ENCODE results near the gene BCO2. TPM values are rescaled to one million over a fixed set of nuclear protein-coding genes. Genes with fewer than 3 reads are reported as not detected.

The BCO2 gene
- total RNA-seq, 1 experiment from 2014 or later = 2.9 TPM

DNA sequence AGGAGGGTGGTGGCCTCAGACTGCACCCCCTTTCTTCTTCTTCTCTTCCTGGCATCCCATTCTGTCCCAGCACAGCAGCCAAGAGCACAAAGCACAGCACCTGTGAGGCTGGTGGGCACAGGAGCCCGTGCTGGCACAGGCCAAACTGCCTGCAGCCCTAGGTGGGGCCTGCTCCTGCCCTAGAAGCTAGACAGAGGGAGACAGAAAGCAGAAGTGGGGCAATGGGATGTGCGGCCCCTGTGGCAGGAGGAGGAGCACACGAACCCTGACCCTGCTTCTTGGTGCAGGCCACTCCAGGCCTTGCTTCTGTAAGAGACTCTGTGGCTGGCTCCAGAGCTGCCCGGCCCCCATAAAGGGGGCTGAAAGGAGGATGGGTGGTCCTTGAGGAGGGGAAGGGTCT lies 47.0 kb downstream of the BCO2 start:
- no peaks in the 10 kb centered on the region for H3K27me3 ChIP-seq (ENCODE audit: low read length)
- no peaks in the 10 kb centered on the region for H3K9me3 ChIP-seq (ENCODE audit: low read length)
- peaks cover 2% of the 10 kb centered on the region; the same call in 1 of the 2 replicates for H4K20me1 ChIP-seq (ENCODE audit: low read length)
- TF ChIP-seq, protein P1, sequence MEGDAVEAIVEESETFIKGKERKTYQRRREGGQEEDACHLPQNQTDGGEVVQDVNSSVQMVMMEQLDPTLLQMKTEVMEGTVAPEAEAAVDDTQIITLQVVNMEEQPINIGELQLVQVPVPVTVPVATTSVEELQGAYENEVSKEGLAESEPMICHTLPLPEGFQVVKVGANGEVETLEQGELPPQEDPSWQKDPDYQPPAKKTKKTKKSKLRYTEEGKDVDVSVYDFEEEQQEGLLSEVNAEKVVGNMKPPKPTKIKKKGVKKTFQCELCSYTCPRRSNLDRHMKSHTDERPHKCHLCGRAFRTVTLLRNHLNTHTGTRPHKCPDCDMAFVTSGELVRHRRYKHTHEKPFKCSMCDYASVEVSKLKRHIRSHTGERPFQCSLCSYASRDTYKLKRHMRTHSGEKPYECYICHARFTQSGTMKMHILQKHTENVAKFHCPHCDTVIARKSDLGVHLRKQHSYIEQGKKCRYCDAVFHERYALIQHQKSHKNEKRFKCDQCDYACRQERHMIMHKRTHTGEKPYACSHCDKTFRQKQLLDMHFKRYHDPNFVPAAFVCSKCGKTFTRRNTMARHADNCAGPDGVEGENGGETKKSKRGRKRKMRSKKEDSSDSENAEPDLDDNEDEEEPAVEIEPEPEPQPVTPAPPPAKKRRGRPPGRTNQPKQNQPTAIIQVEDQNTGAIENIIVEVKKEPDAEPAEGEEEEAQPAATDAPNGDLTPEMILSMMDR (conservative IDR thresholded peaks at IDR 0.05; ENCODE audit: low read depth, low read length) = no peak
- TF ChIP-seq EZH2 (IDR thresholded peaks at IDR 0.05; ENCODE audit: low read length, unreplicated experiment) (no peak), EZH2phosphoT487 (IDR thresholded peaks at IDR 0.05; ENCODE audit: borderline replicate concordance, low read length) (no peak)
- POLR2A ChIA-PET (ENCODE audit: unreplicated experiment) = no interaction called here
- no peak overlapping the region for H3K4me2 ChIP-seq (ENCODE audit: low read length)
- no peak for ATAC-seq
- no peak overlapping the region for H3K27ac ChIP-seq (ENCODE audit: low read length)
- H3K9ac ChIP-seq (ENCODE audit: low read length) = no peak overlapping the region
- intact Hi-C loops (cut with micrococcal nuclease) = no loop called here
- no peak overlapping the region for H2AFZ ChIP-seq (ENCODE audit: low read length)
- no peaks in the 10 kb centered on the region for H3K36me3 ChIP-seq (ENCODE audit: low read depth, low read length)
- H3K79me2 ChIP-seq (ENCODE audit: low read length) = peaks cover 8% of the 10 kb centered on the region
- H3K4me1 ChIP-seq (ENCODE audit: insufficient read depth, low read length) = peaks cover 28% of the 10 kb centered on the region
- no TSS peak for BruUV-seq (replicated peaks)
- no peak for DNase-seq
- H3F3A ChIP-seq (ENCODE audit: low read length, unreplicated experiment) = no peaks in the 10 kb centered on the region
- H3K4me3 ChIP-seq (ENCODE audit: low read length) = no peak overlapping the region
- H3K9me2 ChIP-seq (replicated peaks; ENCODE audit: low read length) = no peaks in the 10 kb centered on the region
- CTCF ChIA-PET = interaction anchor here (0.6 to 3.4 kb wide), 2 partner anchors 58 to 116 kb away, joined by 3 to 60 read pairs; no protein-coding TSS in a partner anchor

DNA sequence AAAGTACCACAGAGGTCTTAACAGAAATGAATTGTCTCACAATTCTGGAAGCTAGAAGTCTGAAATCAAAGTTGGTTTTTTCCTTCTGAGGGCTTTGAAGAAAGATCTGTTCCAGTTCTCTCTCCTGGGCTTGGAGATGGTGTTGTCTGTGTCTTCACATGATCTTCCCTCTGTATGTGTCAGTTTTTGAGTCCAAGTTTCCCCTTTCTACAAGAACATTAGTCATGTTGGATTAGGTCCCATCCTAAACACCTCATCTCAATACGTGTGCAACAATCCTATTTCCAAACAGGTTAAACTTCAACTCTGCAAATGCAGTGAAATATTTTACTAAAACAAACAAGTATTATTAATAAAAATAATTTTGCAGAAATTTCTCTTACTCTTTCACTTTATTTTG lies 47.8 kb downstream of the BCO2 start:
- peak; percentile 65 for DNase-seq
- no peaks in the 10 kb centered on the region for H3K36me3 ChIP-seq (ENCODE audit: low read depth, low read length)

More for the DNA sequence above, 47.8 kb downstream of the BCO2 start:
- Histone ChIP-seq H3K27ac (ENCODE audit: low read length) (no peak overlapping the region), H3K9me3 (ENCODE audit: low read length) (no peaks in the 10 kb centered on the region), H3K27me3 (ENCODE audit: low read length) (no peaks in the 10 kb centered on the region), H3K79me2 (ENCODE audit: low read length) (peaks cover 16% of the 10 kb centered on the region), H3K4me1 (ENCODE audit: insufficient read depth, low read length) (peaks cover 36% of the 10 kb centered on the region), H3K9me2 (replicated peaks; ENCODE audit: low read length) (no peaks in the 10 kb centered on the region), H4K20me1 (ENCODE audit: low read length) (peaks cover 11% of the 10 kb centered on the region; the same call in 1 of the 2 replicates), H3K4me2 (ENCODE audit: low read length) (no peak overlapping the region), H3F3A (ENCODE audit: low read length, unreplicated experiment) (no peaks in the 10 kb centered on the region), H2AFZ (ENCODE audit: low read length) (no peak overlapping the region), H3K4me3 (ENCODE audit: low read length) (no peak overlapping the region), H3K9ac (ENCODE audit: low read length) (no peak overlapping the region)
- ChIA-PET POLR2A (ENCODE audit: unreplicated experiment) (interaction anchor here (0.7 kb wide), 1 partner anchor 60 kb away, joined by 4 read pairs; no protein-coding TSS in a partner anchor), CTCF (no interaction called here)
- TF ChIP-seq EZH2phosphoT487 (IDR thresholded peaks at IDR 0.05; ENCODE audit: borderline replicate concordance, low read length) (no peak), EZH2 (IDR thresholded peaks at IDR 0.05; ENCODE audit: low read length, unreplicated experiment) (no peak)
- TF ChIP-seq, protein P1 (conservative IDR thresholded peaks at IDR 0.05; ENCODE audit: low read depth, low read length) = no peak
- no peak for ATAC-seq
- intact Hi-C loops (cut with micrococcal nuclease) = no loop called here
- BruUV-seq (replicated peaks) = no TSS peak
